HTR-8/SVneo (cell line): ENCODE measurements around the gene MRC1.
"Not testable (repeated sequence)": the region's sequence is repeated elsewhere in the genome, so short reads cannot be mapped to it uniquely, and the experiment has no call there.

ENCODE experiments used
- DNase-seq: peaks from one replicate; pipeline ENCODE4 v3.0.0; 2011; ENCODE audit warnings: low spot score, mixed read lengths; ENCODE audit not compliant: insufficient read length
- FAIRE-seq: peaks from 2 replicates; lab custom pipeline; 2011; peaks lifted over from hg19 to GRCh38; lab: Jason Lieb, UNC

Gene MRC1

GRCh38 chr10:17951868-17952371 is 142.8 kb downstream of the MRC1 start, which contains the start of gene SLC39A12:
SLC39A12 (plus strand) TSS chr10:17951918; CDS start chr10:17953277, 1,359 bp downstream.
- FAIRE-seq = no peak
- DNase-seq = no peak

GRCh38 chr10:17954372-17954771 is 145.2 kb downstream of the MRC1 start:
- not testable (repeated sequence) for DNase-seq, FAIRE-seq

- DNase-seq (no peak), FAIRE-seq (no peak)
Observed at GRCh38 chr10:17954861-17955260, 145.7 kb downstream of the MRC1 start.

- no peak for FAIRE-seq
- DNase-seq = no peak
Observed at GRCh38 chr10:17958049-17958448, 148.9 kb downstream of the MRC1 start.

- DNase-seq (no peak), FAIRE-seq (no peak)
Observed at GRCh38 chr10:17959870-17960269, 150.7 kb downstream of the MRC1 start.
